ENCODE data around the gene MAPRE3.
A peak's percentile ranks its signal among the peaks of the same experiment; 100 is the strongest.
"Not testable (repeated sequence)": the region's sequence is repeated elsewhere in the genome, so short reads cannot be mapped to it uniquely, and the experiment has no call there.

Gene MAPRE3

GRCh38 chr2:27070653-27071276, 100.3 kb downstream of the MAPRE3 start:
- DNase-seq (ENCODE audit: low read depth), result no peak

- DNase-seq (ENCODE audit: low read depth), result peak; percentile 94
These were observed 101.0 kb downstream of the MAPRE3 start, which contains the start of gene OST4 for GRCh38 chr2:27071277-27071989. Gene OST4, minus strand, starts transcription at chr2:27071654.

GRCh38 chr2:27071990-27072830, 101.8 kb downstream of the MAPRE3 start:
- DNase-seq (ENCODE audit: low read depth), result peak; percentile 72

GRCh38 chr2:27072920-27073319, 102.5 kb downstream of the MAPRE3 start:
- DNase-seq (ENCODE audit: low read depth), result no peak

- DNase-seq (ENCODE audit: low read depth), result no peak
These were observed 103.3 kb downstream of the MAPRE3 start for GRCh38 chr2:27073782-27074181.

GRCh38 chr2:27074738-27075565, 104.5 kb downstream of the MAPRE3 start:
- no peak for DNase-seq (ENCODE audit: low read depth)

GRCh38 chr2:27075566-27075871, 105.1 kb downstream of the MAPRE3 start:
- not testable (repeated sequence) for DNase-seq (ENCODE audit: low read depth)

GRCh38 chr2:27076323-27076722, 105.9 kb downstream of the MAPRE3 start:
- DNase-seq (ENCODE audit: low read depth), result no peak
